ENCODE results near the gene SOCS1. TPM values are rescaled to one million over a fixed set of nuclear protein-coding genes. Genes with fewer than 3 reads are reported as not detected.

The SOCS1 gene
- total and polyA plus RNA-seq, 4 donors: 13.8 to 39.7 (median 23.6) TPM

GRCh38 chr16:11264155-11264832 lies 8.3 kb upstream of the SOCS1 start:
- Histone ChIP-seq H3K4me1 (ENCODE audit: control insufficient read depth in 5 of 5, insufficient read depth in 5 of 5, low read length in 5 of 5) (peaks cover 0 to 8% (median under 1%) of the 10 kb centered on the region in 5 donors), H3K27me3 (ENCODE audit: control insufficient read depth in 3 of 3, insufficient read depth in 3 of 3, low read length in 2 of 3) (no peaks in the 10 kb centered on the region), H3K27ac (ENCODE audit: low read depth in 1 of 2, low read length in 1 of 2) (no peak overlapping the region), H3K9ac (ENCODE audit: insufficient read depth in 1 of 2, low read length in 2 of 2) (no peak overlapping the region), H3K9me3 (ENCODE audit: control insufficient read depth in 4 of 4, insufficient read depth in 3 of 4, low read length in 3 of 4) (no peaks in the 10 kb centered on the region), H3K36me3 (ENCODE audit: control insufficient read depth in 4 of 4, insufficient read depth in 4 of 4, low read length in 4 of 4) (no peaks in the 10 kb centered on the region), H3K4me3 (no peak overlapping the region)
- ATAC-seq (ENCODE audit: insufficient read depth, low FRiP score): no peak
- no peak for TF ChIP-seq CTCF (IDR thresholded peaks at IDR 0.05; ENCODE audit: control extremely low read depth, extremely low read depth)
- no peak for DNase-seq
- 76% methylated on average over 9 of the region's 9 CpGs for WGBS, 2 donors

GRCh38 chr16:11263737-11264136 lies 7.7 kb upstream of the SOCS1 start:
- H3K4me1 ChIP-seq (ENCODE audit: control insufficient read depth in 5 of 5, insufficient read depth in 5 of 5, low read length in 5 of 5): peaks cover 0 to 8% (median 6%) of the 10 kb centered on the region in 5 donors
- no peak overlapping the region for H3K9ac ChIP-seq (ENCODE audit: insufficient read depth in 1 of 2, low read length in 2 of 2)
- DNase-seq: no peak
- no peaks in the 10 kb centered on the region for H3K9me3 ChIP-seq (ENCODE audit: control insufficient read depth in 4 of 4, insufficient read depth in 3 of 4, low read length in 3 of 4)
- H3K27ac ChIP-seq (ENCODE audit: low read depth in 1 of 2, low read length in 1 of 2): no peak overlapping the region
- WGBS, 2 donors: 30 to 50% methylated on average over 4 of the region's 4 CpGs
- H3K36me3 ChIP-seq (ENCODE audit: control insufficient read depth in 4 of 4, insufficient read depth in 4 of 4, low read length in 4 of 4): no peaks in the 10 kb centered on the region
- no peak for ATAC-seq (ENCODE audit: insufficient read depth, low FRiP score)
- no peak for TF ChIP-seq CTCF (IDR thresholded peaks at IDR 0.05; ENCODE audit: control extremely low read depth, extremely low read depth)
- H3K4me3 ChIP-seq: no peak overlapping the region
- H3K27me3 ChIP-seq (ENCODE audit: control insufficient read depth in 3 of 3, insufficient read depth in 3 of 3, low read length in 2 of 3): no peaks in the 10 kb centered on the region

- Histone ChIP-seq H3K9ac (ENCODE audit: insufficient read depth in 1 of 2, low read length in 2 of 2) (no peak overlapping the region), H3K27ac (ENCODE audit: low read depth in 1 of 2, low read length in 1 of 2) (no peak overlapping the region), H3K4me3 (no peak overlapping the region), H3K36me3 (ENCODE audit: control insufficient read depth in 4 of 4, insufficient read depth in 4 of 4, low read length in 4 of 4) (no peaks in the 10 kb centered on the region), H3K9me3 (ENCODE audit: control insufficient read depth in 4 of 4, insufficient read depth in 3 of 4, low read length in 3 of 4) (no peaks in the 10 kb centered on the region), H3K4me1 (ENCODE audit: control insufficient read depth in 5 of 5, insufficient read depth in 5 of 5, low read length in 5 of 5) (peaks cover 0 to 9% (median 6%) of the 10 kb centered on the region in 5 donors), H3K27me3 (ENCODE audit: control insufficient read depth in 3 of 3, insufficient read depth in 3 of 3, low read length in 2 of 3) (no peaks in the 10 kb centered on the region)
- WGBS, 2 donors: 86 to 92% methylated on average over 8 of the region's 8 CpGs
- no peak for TF ChIP-seq CTCF (IDR thresholded peaks at IDR 0.05; ENCODE audit: control extremely low read depth, extremely low read depth)
- ATAC-seq (ENCODE audit: insufficient read depth, low FRiP score) (no peak), DNase-seq (no peak)
These were observed 6.9 kb upstream of the SOCS1 start for GRCh38 chr16:11262915-11263314.

GRCh38 chr16:11260596-11260966 lies 4.6 kb upstream of the SOCS1 start:
- no peak for DNase-seq
- Histone ChIP-seq H3K4me3 (no peak overlapping the region), H3K36me3 (ENCODE audit: control insufficient read depth in 4 of 4, insufficient read depth in 4 of 4, low read length in 4 of 4) (no peaks in the 10 kb centered on the region), H3K4me1 (ENCODE audit: control insufficient read depth in 5 of 5, insufficient read depth in 5 of 5, low read length in 5 of 5) (peaks cover 0 to 19% (median 9%) of the 10 kb centered on the region in 5 donors), H3K27ac (ENCODE audit: low read depth in 1 of 2, low read length in 1 of 2) (no peak overlapping the region), H3K27me3 (ENCODE audit: control insufficient read depth in 3 of 3, insufficient read depth in 3 of 3, low read length in 2 of 3) (no peaks in the 10 kb centered on the region), H3K9me3 (ENCODE audit: control insufficient read depth in 4 of 4, insufficient read depth in 3 of 4, low read length in 3 of 4) (no peaks in the 10 kb centered on the region), H3K9ac (ENCODE audit: insufficient read depth in 1 of 2, low read length in 2 of 2) (no peak overlapping the region)
- TF ChIP-seq CTCF (IDR thresholded peaks at IDR 0.05; ENCODE audit: control extremely low read depth, extremely low read depth): no peak
- ATAC-seq (ENCODE audit: insufficient read depth, low FRiP score): no peak
- WGBS, 2 donors: 79 to 87% methylated on average over 3 of the region's 3 CpGs
